Natural killer cell treated with Interleukin-12 subunit alpha and Interleukin-12 subunit beta and Interleukin-15 and Interleukin-18, amount 100 ng/mL, for 72 hours (primary cell): ENCODE data around the gene CDCP1. TPM values are rescaled to one million over a fixed set of nuclear protein-coding genes. Genes with fewer than 3 reads are reported as not detected.
A peak's percentile ranks its signal among the peaks of the same experiment; 100 is the strongest.

ENCODE experiments used
- ATAC-seq, 2 donors: fragments of 150-1000 bp; cut with Tn5 transposase in 1 of 2; sonication (Bioruptor Pico), chemical (Tn5 transposase) in 1 of 2; 2 replicates each; pipeline ENCODE4 v1.10.0; 2021
- DNase-seq: peaks from one replicate; pipeline ENCODE4 v3.0.0; 2022; ENCODE audit warnings: low spot score
- H3K27ac Mint-ChIP-seq, 2 donors: 1 replicate in 1 of 2; 2 replicates in 1 of 2; pipeline ENCODE4 v1.8.0; 2022; ENCODE audit warnings: mixed read lengths in 2 of 2, mild to moderate bottlenecking in 1 of 2, moderate library complexity in 1 of 2
- H3K27me3 Mint-ChIP-seq, 2 donors: 1 replicate in 1 of 2; 2 replicates in 1 of 2; pipeline ENCODE4 v1.8.0; 2022; ENCODE audit warnings: mixed read lengths in 2 of 2
- H3K36me3 Mint-ChIP-seq: one replicate; pipeline ENCODE4 v1.8.0; 2022; ENCODE audit warnings: mixed read lengths
- H3K4me1 Mint-ChIP-seq, 2 donors: 1 replicate in 1 of 2; 2 replicates in 1 of 2; pipeline ENCODE4 v1.8.0; 2022; ENCODE audit warnings: low read depth in 2 of 2, mixed read lengths in 2 of 2, mild to moderate bottlenecking in 1 of 2
- H3K4me3 Mint-ChIP-seq: one replicate; pipeline ENCODE4 v1.8.0; 2022; ENCODE audit warnings: mixed read lengths
- H3K9me3 Mint-ChIP-seq: 2 replicates; pipeline ENCODE4 v1.8.0; 2022; ENCODE audit warnings: mixed read lengths
- total RNA-seq, 2 donors: library from RNA; stranded (reverse); gene quantifications; one replicate each; pipeline ENCODE4 v1.2.3, GENCODE V29; 2022

The CDCP1 gene, protein sequence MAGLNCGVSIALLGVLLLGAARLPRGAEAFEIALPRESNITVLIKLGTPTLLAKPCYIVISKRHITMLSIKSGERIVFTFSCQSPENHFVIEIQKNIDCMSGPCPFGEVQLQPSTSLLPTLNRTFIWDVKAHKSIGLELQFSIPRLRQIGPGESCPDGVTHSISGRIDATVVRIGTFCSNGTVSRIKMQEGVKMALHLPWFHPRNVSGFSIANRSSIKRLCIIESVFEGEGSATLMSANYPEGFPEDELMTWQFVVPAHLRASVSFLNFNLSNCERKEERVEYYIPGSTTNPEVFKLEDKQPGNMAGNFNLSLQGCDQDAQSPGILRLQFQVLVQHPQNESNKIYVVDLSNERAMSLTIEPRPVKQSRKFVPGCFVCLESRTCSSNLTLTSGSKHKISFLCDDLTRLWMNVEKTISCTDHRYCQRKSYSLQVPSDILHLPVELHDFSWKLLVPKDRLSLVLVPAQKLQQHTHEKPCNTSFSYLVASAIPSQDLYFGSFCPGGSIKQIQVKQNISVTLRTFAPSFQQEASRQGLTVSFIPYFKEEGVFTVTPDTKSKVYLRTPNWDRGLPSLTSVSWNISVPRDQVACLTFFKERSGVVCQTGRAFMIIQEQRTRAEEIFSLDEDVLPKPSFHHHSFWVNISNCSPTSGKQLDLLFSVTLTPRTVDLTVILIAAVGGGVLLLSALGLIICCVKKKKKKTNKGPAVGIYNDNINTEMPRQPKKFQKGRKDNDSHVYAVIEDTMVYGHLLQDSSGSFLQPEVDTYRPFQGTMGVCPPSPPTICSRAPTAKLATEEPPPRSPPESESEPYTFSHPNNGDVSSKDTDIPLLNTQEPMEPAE
- total RNA-seq = under 1 TPM; 0.29 to 0.36 TPM

DNA sequence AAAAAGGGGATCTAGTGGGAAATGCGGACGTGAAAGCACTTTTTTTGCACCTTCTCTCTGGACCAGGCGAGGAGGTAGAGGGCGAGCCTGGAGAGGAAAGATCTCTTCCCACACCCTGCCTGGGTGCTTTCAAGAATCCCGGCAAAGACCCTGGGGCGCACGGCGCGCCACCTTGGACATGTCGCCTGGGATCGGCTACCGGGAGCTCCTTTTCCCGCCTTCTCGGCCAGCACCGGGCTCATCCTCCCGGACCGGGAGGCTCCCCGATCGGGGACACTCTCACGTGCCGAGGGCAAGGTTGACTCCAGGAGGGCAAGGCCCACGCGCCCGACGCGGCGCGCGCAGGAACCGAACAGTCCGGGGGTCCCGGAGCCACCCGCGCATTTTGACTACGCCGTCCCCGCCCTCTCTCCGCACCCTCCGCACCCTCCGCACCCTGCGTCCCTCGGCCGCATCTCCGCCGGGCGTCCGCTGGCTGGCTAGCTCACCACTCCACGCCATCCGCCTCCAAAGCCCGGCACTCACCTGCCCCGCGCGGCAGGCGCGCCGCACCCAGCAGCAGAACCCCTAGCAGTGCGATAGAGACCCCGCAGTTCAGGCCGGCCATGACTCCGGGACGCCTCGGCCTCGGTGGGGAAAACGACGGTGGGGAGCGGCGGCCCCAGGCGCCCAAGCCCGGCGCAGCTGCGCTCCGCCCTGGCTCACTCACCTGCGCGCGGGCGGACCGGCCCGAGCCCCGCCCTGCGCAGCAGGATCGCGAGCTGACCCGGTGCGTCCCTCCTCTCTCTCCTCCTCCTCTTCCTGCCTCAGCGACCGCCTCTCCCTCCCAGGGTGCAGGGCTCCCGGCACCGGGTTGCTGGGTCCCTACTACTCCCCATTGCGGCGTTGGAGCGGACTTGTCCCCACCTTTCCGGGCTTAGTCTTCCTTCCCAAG, at the start of gene CDCP1:
Gene CDCP1, minus strand, starts transcription at position 698 of the 934 bp plus-strand sequence. Its CDS starts 91 bp downstream, at position 607.
- H3K4me3 Mint-ChIP-seq = peak within 1 kb of the TSS; percentile 73
- H3K36me3 Mint-ChIP-seq = peaks cover 5% of the 10 kb centered on the region
- DNase-seq (no peak), ATAC-seq (peak; percentile 41 to 43)
- no peaks in the 10 kb centered on the region for H3K9me3 Mint-ChIP-seq
- H3K27ac Mint-ChIP-seq = no peak within 1 kb of the TSS
- peaks cover 6 to 10% of the 10 kb centered on the region in 2 donors for H3K4me1 Mint-ChIP-seq
- H3K27me3 Mint-ChIP-seq = peaks cover 44 to 60% of the 10 kb centered on the region in 2 donors

DNA sequence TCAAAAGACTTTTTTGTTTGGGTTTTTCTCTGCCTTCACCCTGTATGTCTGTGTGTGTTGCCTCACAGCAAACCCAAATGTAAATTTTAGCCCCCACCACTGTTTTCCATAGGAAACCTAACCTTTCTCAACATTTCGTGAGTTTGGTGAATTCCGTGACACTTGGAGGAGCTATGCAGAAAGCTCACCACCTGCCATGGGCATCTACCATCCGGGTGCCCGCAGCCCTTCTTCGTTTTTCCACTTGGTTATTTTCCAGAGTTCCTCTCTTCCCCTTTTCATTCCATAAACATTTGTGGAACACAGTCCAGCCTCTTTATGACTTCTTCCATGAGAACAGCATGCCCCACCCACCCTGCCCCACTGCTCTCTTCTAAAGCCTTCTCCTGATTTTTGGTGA, 48.6 kb upstream of the CDCP1 start:
- H3K27ac Mint-ChIP-seq = no peak overlapping the region
- H3K9me3 Mint-ChIP-seq = no peaks in the 10 kb centered on the region
- no peak overlapping the region for H3K4me3 Mint-ChIP-seq
- DNase-seq (no peak), ATAC-seq (no peak)
- peaks cover 17 to 18% of the 10 kb centered on the region in 2 donors for H3K27me3 Mint-ChIP-seq
- peaks cover 0 to 4% of the 10 kb centered on the region in 2 donors for H3K4me1 Mint-ChIP-seq
- H3K36me3 Mint-ChIP-seq = no peaks in the 10 kb centered on the region

DNA sequence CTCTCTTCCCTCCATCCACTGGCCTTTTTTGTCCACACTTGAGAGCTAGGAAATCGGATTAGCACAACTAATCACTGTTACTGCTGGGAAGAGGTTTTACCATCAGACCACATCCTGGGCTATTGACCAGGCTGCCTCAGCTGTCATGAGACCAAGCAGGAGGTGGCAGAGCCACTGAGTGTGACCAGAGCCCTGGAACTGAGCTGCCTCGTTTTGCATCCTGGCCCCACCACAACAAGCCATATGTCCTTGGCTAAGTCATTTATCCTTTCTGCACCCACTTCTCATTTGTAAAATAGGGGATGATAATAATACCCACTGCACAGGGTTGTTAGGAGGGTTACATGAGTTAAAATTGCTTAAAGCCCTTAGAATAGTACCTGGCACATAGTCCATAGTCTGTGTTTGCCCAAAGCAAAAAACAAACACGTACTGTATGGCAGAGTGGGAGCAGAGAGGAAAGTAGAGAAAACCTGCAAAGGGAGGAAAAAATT, 45.8 kb upstream of the CDCP1 start:
- DNase-seq = no peak
- Mint-ChIP-seq H3K9me3 (no peaks in the 10 kb centered on the region), H3K27me3 (peaks cover 11% of the 10 kb centered on the region in 2 donors), H3K4me1 (peaks cover 9 to 14% of the 10 kb centered on the region in 2 donors), H3K36me3 (no peaks in the 10 kb centered on the region), H3K27ac (no peak overlapping the region), H3K4me3 (no peak overlapping the region)
- ATAC-seq = peak; percentile 25 to 67

DNA sequence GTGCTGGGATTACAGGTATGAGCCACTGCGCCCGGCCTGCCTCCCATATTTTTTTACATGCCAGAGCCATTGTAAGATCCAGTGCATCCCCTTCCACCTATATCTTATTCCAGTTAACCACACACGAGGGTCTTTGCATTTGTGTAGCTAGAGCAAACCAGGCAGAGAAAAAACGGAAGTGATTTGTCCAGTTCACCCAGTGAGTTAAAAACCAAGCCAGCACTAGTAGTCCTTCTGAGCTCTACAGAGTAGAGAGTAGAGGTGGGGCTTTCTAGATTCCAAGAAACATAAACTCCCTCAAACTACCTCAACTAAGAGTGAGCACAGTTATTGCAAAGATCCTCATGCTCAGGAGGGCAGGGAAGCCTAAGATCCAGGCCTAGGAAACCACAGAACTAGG, 45.2 kb upstream of the CDCP1 start:
- Mint-ChIP-seq H3K27ac (no peak overlapping the region), H3K36me3 (no peaks in the 10 kb centered on the region), H3K4me3 (no peak overlapping the region), H3K9me3 (no peaks in the 10 kb centered on the region), H3K27me3 (peaks cover 11 to 13% of the 10 kb centered on the region in 2 donors), H3K4me1 (peaks cover 9 to 14% of the 10 kb centered on the region in 2 donors)
- peak in 1 of 2 donors; percentile 2 for ATAC-seq
- no peak for DNase-seq

DNA sequence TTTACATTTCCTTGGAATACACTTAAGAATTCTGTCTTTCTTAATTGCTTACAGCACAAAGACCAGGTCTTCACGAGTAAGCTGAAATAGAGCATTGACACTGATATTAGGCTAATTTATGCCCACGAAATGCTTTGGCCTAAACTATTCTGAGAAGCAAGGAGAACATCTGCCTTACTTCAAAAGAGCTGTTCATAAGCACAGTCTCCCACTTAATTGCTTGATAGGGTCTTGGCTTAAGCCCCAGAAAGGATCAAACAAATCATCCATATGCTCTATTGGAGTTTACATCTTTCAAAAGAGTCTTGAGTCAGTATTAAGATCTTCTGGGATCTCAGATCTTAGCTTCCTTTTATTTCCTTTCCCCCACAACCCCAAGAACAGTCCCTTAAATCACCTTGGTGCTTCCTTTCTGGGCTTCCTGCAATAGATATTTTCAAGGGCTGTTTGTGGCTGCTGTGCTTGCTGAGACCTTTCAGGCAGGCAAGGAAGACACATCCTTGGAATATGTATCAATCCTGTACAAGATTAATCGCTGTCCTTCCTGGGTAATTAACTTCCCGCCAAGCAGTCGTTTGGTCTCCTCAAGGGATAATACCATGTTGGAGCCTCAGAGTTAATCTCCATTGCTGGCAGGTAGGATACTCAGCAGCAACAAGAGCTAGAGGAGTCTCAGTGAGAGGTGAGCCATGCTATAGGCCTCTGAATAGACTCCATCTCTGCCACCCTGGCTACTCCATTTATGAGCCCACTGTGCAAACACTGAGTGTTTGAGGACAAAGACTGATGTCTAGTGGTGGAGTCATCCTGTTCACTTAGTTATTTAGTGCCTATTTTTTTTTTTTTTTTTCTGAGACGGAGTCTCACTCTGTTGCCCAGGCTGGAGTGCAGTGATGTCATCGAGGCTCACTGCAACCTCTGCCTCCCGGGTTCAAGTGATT, 42.8 kb upstream of the CDCP1 start:
- H3K4me3 Mint-ChIP-seq = no peak overlapping the region
- H3K27me3 Mint-ChIP-seq = peaks cover 0 to 9% of the 10 kb centered on the region in 2 donors
- no peak for DNase-seq
- no peak for ATAC-seq
- peaks cover 12 to 14% of the 10 kb centered on the region in 2 donors for H3K4me1 Mint-ChIP-seq
- H3K36me3 Mint-ChIP-seq = no peaks in the 10 kb centered on the region
- H3K9me3 Mint-ChIP-seq = no peaks in the 10 kb centered on the region
- no peak overlapping the region for H3K27ac Mint-ChIP-seq

DNA sequence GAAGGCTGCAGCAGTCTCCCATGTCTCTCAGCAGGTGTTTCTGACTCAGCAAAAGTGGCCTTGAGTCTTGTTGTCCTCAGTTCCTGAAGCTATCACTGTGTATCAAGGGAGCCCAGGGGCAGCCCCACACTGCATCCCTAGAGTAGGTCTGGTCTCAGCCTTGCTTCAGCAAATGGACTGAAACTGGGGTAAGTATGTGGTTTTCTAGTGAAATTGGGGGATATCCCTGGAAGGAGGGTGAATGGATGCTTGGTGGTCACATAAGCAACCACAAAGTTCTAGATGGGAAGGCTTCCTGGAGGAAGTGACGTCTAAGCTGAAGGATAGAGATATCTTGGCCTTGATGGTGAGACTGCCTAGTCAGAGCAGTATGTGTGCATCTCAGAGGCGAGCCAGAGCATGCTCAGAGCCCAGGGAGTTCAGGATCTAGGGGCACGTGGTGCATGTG, 41.5 kb upstream of the CDCP1 start:
- Mint-ChIP-seq H3K4me3 (peak overlapping the region; percentile 43), H3K9me3 (no peaks in the 10 kb centered on the region), H3K27ac (no peak overlapping the region), H3K4me1 (peaks cover 12 to 14% of the 10 kb centered on the region in 2 donors), H3K36me3 (no peaks in the 10 kb centered on the region), H3K27me3 (peaks cover 0 to 13% of the 10 kb centered on the region in 2 donors)
- ATAC-seq (peak; percentile 64 to 73), DNase-seq (no peak)

DNA sequence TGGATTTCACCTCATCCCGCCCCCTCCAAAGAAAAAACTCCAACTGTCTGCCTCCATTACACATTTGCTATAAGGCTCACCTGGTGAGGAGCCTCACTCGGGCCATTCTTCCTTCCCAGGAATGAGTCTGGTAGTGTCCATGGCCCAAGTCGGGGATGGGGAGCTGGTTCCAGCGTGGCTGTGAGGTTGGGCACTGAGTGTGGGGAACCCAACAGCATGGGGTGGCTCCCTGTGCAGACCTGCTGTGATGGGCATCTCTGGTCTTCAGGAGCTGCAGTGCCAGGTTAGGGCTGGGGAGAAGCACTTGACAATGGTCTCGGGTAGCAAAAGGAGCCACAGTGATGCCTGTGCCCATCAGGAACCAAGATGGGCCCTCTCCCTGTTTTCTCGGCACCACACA, 40.7 kb upstream of the CDCP1 start:
- no peak overlapping the region for H3K27ac Mint-ChIP-seq
- peaks cover 0 to 13% of the 10 kb centered on the region in 2 donors for H3K27me3 Mint-ChIP-seq
- ATAC-seq (no peak), DNase-seq (no peak)
- peaks cover 12 to 14% of the 10 kb centered on the region in 2 donors for H3K4me1 Mint-ChIP-seq
- H3K36me3 Mint-ChIP-seq = no peaks in the 10 kb centered on the region
- no peak overlapping the region for H3K4me3 Mint-ChIP-seq
- no peaks in the 10 kb centered on the region for H3K9me3 Mint-ChIP-seq

DNA sequence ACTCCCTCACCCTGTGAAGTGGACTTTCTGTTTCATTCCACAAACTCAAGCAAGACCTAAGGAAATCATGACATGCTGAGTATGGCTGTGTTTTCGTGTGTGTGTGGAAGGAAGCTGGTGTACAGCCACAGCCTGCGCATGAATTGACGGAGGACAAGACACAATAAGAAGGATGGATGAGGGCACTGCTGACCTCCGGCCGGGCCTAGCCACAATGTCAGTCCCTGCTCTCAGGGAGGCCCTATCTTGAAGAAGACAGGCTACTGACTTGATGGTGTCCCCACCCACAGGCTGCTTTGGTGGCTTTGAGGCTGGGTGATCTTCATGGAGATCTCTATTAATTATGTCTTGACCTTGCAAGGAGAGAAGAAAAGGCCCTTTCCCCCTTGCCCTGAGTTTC, 39.3 kb upstream of the CDCP1 start:
- Mint-ChIP-seq H3K9me3 (no peaks in the 10 kb centered on the region), H3K27ac (no peak overlapping the region), H3K4me3 (no peak overlapping the region), H3K36me3 (no peaks in the 10 kb centered on the region), H3K27me3 (peaks cover 0 to 13% of the 10 kb centered on the region in 2 donors), H3K4me1 (peaks cover 8 to 14% of the 10 kb centered on the region in 2 donors)
- DNase-seq (no peak), ATAC-seq (peak in 1 of 2 donors; percentile 4)

DNA sequence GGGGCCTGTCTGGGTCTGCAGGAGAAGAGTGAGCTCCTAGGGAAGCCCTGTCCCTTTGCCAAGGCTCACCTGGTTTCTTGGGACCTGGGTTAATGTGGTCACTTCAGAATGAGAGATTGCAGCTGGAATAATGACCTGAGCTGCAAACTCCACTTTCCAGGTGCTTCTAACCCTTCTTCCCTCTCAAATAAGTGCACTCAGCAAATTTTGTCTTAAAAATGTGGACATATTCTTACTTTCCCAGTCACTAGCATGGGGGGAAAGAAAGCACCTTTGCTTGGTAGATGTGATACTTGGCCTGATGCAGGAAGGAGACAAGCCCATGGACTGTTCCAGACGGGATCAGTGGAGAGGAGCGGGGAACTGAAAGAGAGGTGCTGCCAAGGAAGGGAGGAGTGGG, 38.9 kb upstream of the CDCP1 start:
- DNase-seq (no peak), ATAC-seq (no peak)
- no peak overlapping the region for H3K4me3 Mint-ChIP-seq
- H3K27ac Mint-ChIP-seq = no peak overlapping the region
- no peaks in the 10 kb centered on the region for H3K9me3 Mint-ChIP-seq
- H3K27me3 Mint-ChIP-seq = peaks cover 0 to 13% of the 10 kb centered on the region in 2 donors
- H3K36me3 Mint-ChIP-seq = no peaks in the 10 kb centered on the region
- H3K4me1 Mint-ChIP-seq = peaks cover 8 to 14% of the 10 kb centered on the region in 2 donors

DNA sequence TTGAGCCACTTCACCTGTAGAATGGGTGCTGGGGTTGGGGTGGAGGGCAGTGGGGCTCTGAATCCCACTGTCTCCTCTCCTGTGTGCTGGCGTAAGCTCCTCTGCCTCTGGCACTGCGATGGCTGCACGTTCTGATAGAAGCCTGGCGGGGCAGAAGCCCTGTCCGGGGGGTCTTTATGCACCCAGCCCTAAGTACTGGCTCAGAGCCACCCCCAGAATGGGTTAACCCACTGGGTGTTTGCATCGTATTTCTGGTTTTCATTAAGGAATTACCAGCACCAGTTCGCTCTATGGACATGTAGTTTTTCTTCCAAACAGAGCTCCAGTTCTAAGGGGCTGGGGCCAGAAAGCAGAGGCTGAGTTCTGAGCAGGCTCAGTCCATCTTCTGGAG, 37.7 kb upstream of the CDCP1 start:
- H3K4me3 Mint-ChIP-seq = no peak overlapping the region
- peak overlapping the region in 1 of 2 donors; percentile 47 for H3K27ac Mint-ChIP-seq
- H3K4me1 Mint-ChIP-seq = peaks cover 8 to 12% of the 10 kb centered on the region in 2 donors
- no peak for ATAC-seq
- peaks cover 0 to 13% of the 10 kb centered on the region in 2 donors for H3K27me3 Mint-ChIP-seq
- no peaks in the 10 kb centered on the region for H3K9me3 Mint-ChIP-seq
- no peaks in the 10 kb centered on the region for H3K36me3 Mint-ChIP-seq
- DNase-seq = no peak

DNA sequence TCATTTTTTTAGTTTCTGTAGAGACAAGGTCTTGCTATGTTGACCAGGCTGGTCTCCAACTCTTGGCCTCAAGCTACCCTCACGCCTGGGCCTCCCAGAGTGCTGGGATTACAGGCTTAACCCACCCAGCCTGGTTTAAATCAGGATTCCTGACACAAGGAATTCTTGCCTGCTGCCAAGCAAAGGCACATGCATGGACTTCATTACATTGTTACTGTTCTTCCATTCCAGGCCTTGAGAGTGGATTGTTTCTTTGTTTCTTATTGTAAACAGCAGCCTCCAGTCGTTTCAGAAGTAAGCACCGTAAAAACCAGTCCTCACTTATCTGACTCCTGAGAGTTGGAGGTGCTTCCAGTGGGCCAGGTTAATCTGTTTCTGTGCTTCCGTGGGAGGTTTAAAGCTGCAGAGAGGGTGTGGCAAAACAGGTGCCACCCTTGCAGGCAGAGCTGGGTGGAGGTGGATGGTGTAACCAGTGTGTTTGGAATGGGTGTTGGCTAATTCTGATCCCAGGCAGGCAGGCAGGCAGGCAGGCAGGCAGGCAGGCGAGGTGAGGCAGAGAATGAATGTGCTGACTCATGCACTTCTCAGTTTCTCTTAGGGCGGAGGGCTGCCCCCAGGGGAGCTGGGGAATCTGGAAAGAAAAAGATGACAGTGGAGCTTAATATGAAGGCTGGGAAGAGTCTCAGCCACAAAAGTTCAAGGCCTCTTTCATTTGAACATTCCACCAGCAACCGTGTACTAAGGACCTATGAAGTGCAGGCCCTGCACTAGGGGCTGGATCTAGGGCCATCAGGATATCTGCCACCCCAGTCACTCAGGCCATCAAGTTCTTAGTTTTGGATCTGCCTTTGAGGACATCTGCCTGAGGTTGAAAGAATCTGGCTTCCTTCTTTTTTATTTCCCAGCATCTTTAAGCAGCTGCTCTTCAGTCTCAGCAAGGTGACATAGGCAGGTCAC, 37.0 kb upstream of the CDCP1 start:
- Mint-ChIP-seq H3K9me3 (no peaks in the 10 kb centered on the region), H3K4me3 (no peak overlapping the region), H3K27me3 (peaks cover 0 to 13% of the 10 kb centered on the region in 2 donors), H3K36me3 (no peaks in the 10 kb centered on the region), H3K4me1 (peaks cover 7 to 8% of the 10 kb centered on the region in 2 donors), H3K27ac (no peak overlapping the region)
- no peak for ATAC-seq
- DNase-seq = no peak
